PFSK-1 (cell line): ENCODE results near the gene CNN3.

ENCODE experiments used
- FOXP2 ChIP-seq: optimal IDR thresholded peaks from 2 replicates; pipeline ENCODE3; 2011; ENCODE audit warnings: borderline replicate concordance, control low read depth, inconsistent platforms; ENCODE audit not compliant: insufficient read depth; ENCODE audit errors: extremely low read length, extremely low read depth
- POLR2AphosphoS5 ChIP-seq: IDR thresholded peaks from 2 replicates; pipeline ENCODE4 v1.6.1; 2012; ENCODE audit warnings: low read depth, mild to moderate bottlenecking, control low read depth, low read length, moderate library complexity
- SIN3A ChIP-seq: IDR thresholded peaks from 2 replicates; pipeline ENCODE4 v1.6.1; 2012; ENCODE audit warnings: mild to moderate bottlenecking, low read length, moderate library complexity, borderline replicate concordance; ENCODE audit not compliant: insufficient read depth
- TAF1 ChIP-seq: IDR thresholded peaks from 2 replicates; pipeline ENCODE4 v1.6.1; 2012; ENCODE audit warnings: low read length, control low read depth, borderline replicate concordance; ENCODE audit not compliant: insufficient read depth
- TF ChIP-seq, protein P1 (sequence below), 2 experiments: IDR thresholded peaks; 2 replicates each; pipeline versions ENCODE4 v1.6.1 to v1.8.0; 2011 to 2012; ENCODE audit warnings: low read depth in 2 of 2, low read length in 2 of 2, control low read depth in 1 of 2, inconsistent platforms in 1 of 2, mild to moderate bottlenecking in 1 of 2, moderate library complexity in 1 of 2; ENCODE audit not compliant: insufficient read depth in 1 of 2

Gene CNN3

DNA sequence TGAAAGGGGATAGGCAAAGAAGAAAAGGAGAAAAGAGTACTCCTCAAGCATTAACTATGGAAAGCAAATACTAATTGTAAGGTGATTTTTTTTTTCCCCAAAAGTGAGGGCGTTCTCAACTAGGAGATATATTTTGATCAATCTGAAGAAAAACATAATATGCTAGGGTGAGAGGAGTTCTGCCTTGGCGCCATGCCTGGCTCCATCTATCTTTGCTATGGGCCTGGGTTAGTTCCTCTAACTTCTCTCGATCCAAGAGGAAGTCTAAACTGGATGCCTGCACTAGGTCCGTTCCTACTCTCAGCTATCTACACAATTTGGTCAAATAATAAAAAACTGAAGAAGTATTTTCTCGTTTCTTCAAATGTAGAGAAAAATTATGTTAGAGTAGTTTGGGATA, 20.5 kb downstream of the CNN3 start:
- TF ChIP-seq FOXP2 (no peak), POLR2AphosphoS5 (no peak), TAF1 (no peak), SIN3A (no peak)
- TF ChIP-seq, protein P1, sequence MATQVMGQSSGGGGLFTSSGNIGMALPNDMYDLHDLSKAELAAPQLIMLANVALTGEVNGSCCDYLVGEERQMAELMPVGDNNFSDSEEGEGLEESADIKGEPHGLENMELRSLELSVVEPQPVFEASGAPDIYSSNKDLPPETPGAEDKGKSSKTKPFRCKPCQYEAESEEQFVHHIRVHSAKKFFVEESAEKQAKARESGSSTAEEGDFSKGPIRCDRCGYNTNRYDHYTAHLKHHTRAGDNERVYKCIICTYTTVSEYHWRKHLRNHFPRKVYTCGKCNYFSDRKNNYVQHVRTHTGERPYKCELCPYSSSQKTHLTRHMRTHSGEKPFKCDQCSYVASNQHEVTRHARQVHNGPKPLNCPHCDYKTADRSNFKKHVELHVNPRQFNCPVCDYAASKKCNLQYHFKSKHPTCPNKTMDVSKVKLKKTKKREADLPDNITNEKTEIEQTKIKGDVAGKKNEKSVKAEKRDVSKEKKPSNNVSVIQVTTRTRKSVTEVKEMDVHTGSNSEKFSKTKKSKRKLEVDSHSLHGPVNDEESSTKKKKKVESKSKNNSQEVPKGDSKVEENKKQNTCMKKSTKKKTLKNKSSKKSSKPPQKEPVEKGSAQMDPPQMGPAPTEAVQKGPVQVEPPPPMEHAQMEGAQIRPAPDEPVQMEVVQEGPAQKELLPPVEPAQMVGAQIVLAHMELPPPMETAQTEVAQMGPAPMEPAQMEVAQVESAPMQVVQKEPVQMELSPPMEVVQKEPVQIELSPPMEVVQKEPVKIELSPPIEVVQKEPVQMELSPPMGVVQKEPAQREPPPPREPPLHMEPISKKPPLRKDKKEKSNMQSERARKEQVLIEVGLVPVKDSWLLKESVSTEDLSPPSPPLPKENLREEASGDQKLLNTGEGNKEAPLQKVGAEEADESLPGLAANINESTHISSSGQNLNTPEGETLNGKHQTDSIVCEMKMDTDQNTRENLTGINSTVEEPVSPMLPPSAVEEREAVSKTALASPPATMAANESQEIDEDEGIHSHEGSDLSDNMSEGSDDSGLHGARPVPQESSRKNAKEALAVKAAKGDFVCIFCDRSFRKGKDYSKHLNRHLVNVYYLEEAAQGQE (IDR thresholded peaks at IDR 0.05; ENCODE audit: insufficient read depth in 1 of 2, low read depth in 2 of 2, low read length in 2 of 2): no peak

DNA sequence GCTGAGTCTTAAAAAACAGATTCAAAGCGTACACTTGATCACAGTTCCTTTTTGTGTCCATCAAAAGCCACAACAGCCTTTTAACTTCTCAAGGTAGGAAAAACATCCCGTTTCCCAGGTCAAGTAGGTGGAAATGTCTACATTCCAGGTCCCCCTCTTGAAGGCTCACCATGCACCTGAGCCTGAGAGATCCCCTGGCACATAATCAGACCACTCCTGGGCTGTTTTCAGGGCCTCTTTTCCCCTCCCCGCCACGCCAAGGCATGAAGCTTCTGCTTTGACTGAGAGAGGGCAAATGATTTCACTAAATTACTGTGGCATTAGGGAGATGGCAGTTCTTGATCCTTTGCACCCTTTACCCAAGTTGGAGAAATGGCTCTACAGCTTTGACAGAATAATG, 21.7 kb downstream of the CNN3 start:
- TF ChIP-seq, protein P1 (IDR thresholded peaks at IDR 0.05; ENCODE audit: insufficient read depth in 1 of 2, low read depth in 2 of 2, low read length in 2 of 2): no peak
- TF ChIP-seq FOXP2: no peak
- TF ChIP-seq POLR2AphosphoS5: no peak
- no peak for TF ChIP-seq TAF1
- no peak for TF ChIP-seq SIN3A

DNA sequence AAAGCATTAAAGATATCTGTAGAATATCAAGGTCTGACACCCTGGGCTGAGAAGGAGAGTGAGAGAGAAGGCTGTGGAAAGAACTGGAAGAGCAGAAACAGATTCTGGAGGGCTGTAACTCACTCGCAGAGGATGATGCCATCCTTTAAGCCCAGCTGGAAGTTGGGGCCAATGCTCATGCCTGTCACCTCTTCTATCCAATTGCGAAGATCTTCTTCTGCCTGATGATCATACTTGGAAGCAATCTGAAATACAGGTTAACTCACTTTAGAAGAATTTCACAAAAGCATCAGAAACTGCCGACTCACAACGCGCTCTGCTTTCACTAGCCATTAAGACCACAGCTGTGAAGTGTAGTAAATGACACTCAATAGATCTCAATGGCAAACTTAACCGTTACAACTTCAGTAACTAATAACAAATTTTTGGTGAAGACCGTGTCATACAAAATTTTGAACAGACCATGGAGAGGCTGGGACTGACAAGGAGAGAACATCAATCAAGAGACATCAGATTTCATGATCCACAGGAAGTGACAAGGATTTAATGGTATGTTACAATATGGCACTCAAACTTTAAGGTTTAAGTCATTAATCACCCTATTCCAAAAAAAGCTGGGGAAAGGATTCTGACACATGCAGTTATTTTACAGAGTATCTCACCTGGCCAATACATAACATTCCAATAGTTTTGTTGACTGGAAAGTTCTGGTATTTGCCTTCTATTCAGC, 23.5 kb downstream of the CNN3 start:
- TF ChIP-seq, protein P1 (IDR thresholded peaks at IDR 0.05; ENCODE audit: insufficient read depth in 1 of 2, low read depth in 2 of 2, low read length in 2 of 2): no peak
- TF ChIP-seq TAF1: no peak
- no peak for TF ChIP-seq FOXP2
- TF ChIP-seq POLR2AphosphoS5: no peak
- no peak for TF ChIP-seq SIN3A

DNA sequence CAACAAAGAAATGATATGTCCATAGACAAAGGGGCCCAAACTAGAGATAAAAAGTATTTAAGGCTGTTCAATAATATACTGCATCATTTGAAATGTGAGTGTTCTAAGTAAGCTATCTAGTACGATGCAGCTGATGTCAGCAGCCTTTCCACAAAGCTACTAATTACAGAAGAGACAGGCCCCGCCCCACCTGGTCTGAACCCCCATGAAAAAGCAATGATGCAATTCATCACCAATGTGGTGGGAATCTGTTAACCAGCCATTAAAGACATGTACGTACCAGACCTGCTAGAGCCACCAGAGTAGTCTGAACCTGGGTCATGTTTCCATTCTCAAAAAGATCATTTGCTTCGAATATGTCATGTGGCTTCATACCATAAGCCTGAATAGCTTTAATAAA, 25.1 kb downstream of the CNN3 start:
- TF ChIP-seq, protein P1 (IDR thresholded peaks at IDR 0.05; ENCODE audit: insufficient read depth in 1 of 2, low read depth in 2 of 2, low read length in 2 of 2): no peak
- TF ChIP-seq TAF1 (no peak), SIN3A (no peak), FOXP2 (no peak), POLR2AphosphoS5 (no peak)
